Tibial nerve (tissue), 3 donors: Measurements from ENCODE around the gene GPHN.

Experiments used
- CTCF ChIP-seq, 5 experiments: fragments of 200-600 bp in 3 of 5; fragments of 450-650 bp in 2 of 5; sonication (generic) in 3 of 5; IDR thresholded peaks; one replicate each; pipeline ENCODE4 v1.5.1; 2016 to 2019; ENCODE audit warnings: antibody characterized with exemption in 5 of 5, mild to moderate bottlenecking in 3 of 5, moderate library complexity in 2 of 5
- POLR2A ChIP-seq, 2 donors: fragments of 450-650 bp; IDR thresholded peaks; one replicate each; pipeline ENCODE4 v1.6.1; 2017; ENCODE audit warnings: antibody characterized with exemption in 2 of 2, mild to moderate bottlenecking in 2 of 2, moderate library complexity in 2 of 2

GRCh38 chr14:66815687-66816086 is 307.7 kb downstream of the GPHN start:
- TF ChIP-seq CTCF (IDR thresholded peaks at IDR 0.05) = no peak
- TF ChIP-seq POLR2A (IDR thresholded peaks at IDR 0.05) = no peak
